Measurements from ENCODE around the gene ASB10.

DNA sequence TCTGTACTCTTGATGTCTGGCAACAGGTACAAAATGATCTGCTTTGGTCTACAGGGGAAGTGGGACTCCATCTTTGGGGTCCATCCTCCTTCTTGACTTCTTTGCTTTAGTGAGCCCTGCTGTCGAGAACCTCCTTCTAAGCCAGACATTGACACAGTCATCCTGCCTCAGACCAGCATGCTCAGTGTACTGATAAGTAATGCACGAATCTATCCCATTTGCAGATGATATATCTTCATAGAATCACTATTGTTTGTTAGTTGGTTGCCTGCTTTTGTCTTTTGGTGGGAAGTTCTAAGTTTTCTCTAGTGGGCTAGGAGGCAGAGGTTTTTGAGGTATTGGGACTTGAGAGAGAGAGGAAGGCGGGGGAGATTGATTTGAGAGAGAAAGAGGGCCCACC, 14.3 kb upstream of the ASB10 start:
- TF ChIP-seq, protein P1, sequence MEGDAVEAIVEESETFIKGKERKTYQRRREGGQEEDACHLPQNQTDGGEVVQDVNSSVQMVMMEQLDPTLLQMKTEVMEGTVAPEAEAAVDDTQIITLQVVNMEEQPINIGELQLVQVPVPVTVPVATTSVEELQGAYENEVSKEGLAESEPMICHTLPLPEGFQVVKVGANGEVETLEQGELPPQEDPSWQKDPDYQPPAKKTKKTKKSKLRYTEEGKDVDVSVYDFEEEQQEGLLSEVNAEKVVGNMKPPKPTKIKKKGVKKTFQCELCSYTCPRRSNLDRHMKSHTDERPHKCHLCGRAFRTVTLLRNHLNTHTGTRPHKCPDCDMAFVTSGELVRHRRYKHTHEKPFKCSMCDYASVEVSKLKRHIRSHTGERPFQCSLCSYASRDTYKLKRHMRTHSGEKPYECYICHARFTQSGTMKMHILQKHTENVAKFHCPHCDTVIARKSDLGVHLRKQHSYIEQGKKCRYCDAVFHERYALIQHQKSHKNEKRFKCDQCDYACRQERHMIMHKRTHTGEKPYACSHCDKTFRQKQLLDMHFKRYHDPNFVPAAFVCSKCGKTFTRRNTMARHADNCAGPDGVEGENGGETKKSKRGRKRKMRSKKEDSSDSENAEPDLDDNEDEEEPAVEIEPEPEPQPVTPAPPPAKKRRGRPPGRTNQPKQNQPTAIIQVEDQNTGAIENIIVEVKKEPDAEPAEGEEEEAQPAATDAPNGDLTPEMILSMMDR (IDR thresholded peaks at IDR 0.05) = no peak
- TF ChIP-seq EP300 (IDR thresholded peaks at IDR 0.05) (no peak), POLR2A (IDR thresholded peaks at IDR 0.05) (no peak)

All from sigmoid colon (tissue), 4 donors.